ENCODE measurements around the gene ASCL5.

ASCL5 gene

GRCh38 chr1:201091256-201091655 lies 35.7 kb downstream of the ASCL5 start:
- H3K4me3 ChIP-seq (ENCODE audit: low read length) = no peak overlapping the region
- DNase-seq (ENCODE audit: low read depth) = no peak
- TF ChIP-seq CTCF (conservative IDR thresholded peaks at IDR 0.05; ENCODE audit: low read length) = no peak

DNA sequence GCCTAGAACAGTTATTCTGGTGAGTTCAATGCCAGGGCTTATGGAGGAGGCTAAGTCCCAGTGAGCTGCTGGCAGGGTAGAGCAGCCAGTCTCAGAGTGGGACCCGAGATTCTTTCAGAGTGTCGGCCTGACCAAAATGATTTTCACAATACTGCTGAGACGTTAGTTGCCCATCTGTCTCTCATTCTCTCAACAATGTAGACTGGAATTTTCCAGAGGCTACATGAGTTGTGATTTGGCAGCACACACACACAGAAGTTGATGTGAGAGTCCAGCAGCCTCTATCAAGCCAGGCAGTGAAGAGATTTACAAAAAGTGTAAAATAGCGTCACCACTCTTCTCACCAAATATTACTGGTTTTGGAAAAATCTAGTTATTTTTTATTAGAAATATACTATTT lies 36.4 kb downstream of the ASCL5 start:
- peak; percentile 46 for DNase-seq (ENCODE audit: low read depth)
- TF ChIP-seq CTCF (conservative IDR thresholded peaks at IDR 0.05; ENCODE audit: low read length) = no peak
- no peak overlapping the region for H3K4me3 ChIP-seq (ENCODE audit: low read length)

GRCh38 chr1:201089596-201089995 lies 37.4 kb downstream of the ASCL5 start:
- no peak for DNase-seq (ENCODE audit: low read depth)
- H3K4me3 ChIP-seq (ENCODE audit: low read length) = no peak overlapping the region
- no peak for TF ChIP-seq CTCF (conservative IDR thresholded peaks at IDR 0.05; ENCODE audit: low read length)

DNA sequence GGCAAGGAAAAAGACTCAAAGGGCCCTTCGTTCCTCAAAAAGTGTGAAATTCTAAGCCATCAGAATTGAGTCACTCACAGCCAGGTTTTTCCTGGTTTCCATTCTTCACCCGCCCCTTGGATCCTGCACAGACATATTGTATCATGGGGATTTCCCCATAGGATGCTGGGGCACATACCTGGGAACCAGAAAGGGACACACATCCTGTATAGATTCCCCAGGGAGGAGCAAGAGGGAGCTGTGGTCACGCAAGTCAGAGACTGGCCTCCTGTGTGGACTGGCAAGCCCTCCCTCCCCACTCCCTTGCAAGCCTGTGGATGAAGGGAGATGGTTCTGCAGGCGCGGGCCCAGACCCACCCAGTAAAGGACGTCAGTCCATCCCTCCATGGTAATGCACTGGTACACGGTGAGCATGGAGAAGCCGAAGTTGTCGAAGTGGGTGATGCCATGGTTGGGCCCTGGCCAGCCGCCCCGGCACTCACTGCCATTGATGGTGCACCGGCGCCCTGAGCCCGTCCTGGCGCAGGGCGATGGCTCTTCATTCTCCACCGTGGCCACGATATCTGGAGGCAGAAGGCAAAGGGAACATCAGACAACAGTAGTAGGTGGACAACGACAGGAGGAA lies 38.0 kb downstream of the ASCL5 start:
- DNase-seq (ENCODE audit: low read depth) = no peak
- H3K4me3 ChIP-seq (ENCODE audit: low read length) = no peak overlapping the region
- TF ChIP-seq CTCF (conservative IDR thresholded peaks at IDR 0.05; ENCODE audit: low read length) = no peak

GRCh38 chr1:201088395-201088794 lies 38.6 kb downstream of the ASCL5 start:
- TF ChIP-seq CTCF (conservative IDR thresholded peaks at IDR 0.05; ENCODE audit: low read length) = no peak
- no peak for DNase-seq (ENCODE audit: low read depth)

GRCh38 chr1:201085902-201086735 lies 40.9 kb downstream of the ASCL5 start:
- TF ChIP-seq CTCF (conservative IDR thresholded peaks at IDR 0.05; ENCODE audit: low read length) = peak; percentile 69
- H3K4me3 ChIP-seq (ENCODE audit: low read length) = no peak overlapping the region
- DNase-seq (ENCODE audit: low read depth) = peak; percentile 45

More at GRCh38 chr1:201088395-201088794, 38.6 kb downstream of the ASCL5 start:
- no peak overlapping the region for H3K4me3 ChIP-seq (ENCODE audit: low read length)

DNA sequence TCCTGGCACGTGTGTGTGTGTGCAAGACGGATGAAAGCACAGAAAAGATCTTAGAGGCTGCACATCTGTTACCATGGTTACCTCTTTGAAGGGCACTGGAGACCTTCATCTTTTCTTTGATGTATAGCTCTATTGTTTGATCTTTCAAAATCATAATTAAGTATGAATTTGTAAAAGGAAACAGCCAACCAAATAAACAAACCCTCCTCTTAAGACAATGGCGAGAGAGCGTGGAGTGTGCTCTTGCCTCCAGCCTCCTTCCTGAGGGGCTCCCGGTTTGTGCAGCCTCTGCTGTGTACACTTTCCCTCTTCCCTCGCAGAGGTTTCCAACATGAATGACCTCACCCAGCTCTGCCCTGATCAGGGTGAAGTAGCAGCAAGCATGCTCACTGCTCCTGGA lies 42.7 kb downstream of the ASCL5 start:
- no peak for DNase-seq (ENCODE audit: low read depth)
- H3K4me3 ChIP-seq (ENCODE audit: low read length) = no peak overlapping the region
- TF ChIP-seq CTCF (conservative IDR thresholded peaks at IDR 0.05; ENCODE audit: low read length) = no peak

Data from AG10803 (cell line).